ENCODE measurements around the gene MPDU1. TPM values are rescaled to one million over a fixed set of nuclear protein-coding genes. Genes with fewer than 3 reads are reported as not detected.
A peak's percentile ranks its signal among the peaks of the same experiment; 100 is the strongest.
"Not testable (repeated sequence)": the region's sequence is repeated elsewhere in the genome, so short reads cannot be mapped to it uniquely, and the experiment has no call there.

MPDU1 gene
- total RNA-seq, 1 donor: 127 TPM

DNA sequence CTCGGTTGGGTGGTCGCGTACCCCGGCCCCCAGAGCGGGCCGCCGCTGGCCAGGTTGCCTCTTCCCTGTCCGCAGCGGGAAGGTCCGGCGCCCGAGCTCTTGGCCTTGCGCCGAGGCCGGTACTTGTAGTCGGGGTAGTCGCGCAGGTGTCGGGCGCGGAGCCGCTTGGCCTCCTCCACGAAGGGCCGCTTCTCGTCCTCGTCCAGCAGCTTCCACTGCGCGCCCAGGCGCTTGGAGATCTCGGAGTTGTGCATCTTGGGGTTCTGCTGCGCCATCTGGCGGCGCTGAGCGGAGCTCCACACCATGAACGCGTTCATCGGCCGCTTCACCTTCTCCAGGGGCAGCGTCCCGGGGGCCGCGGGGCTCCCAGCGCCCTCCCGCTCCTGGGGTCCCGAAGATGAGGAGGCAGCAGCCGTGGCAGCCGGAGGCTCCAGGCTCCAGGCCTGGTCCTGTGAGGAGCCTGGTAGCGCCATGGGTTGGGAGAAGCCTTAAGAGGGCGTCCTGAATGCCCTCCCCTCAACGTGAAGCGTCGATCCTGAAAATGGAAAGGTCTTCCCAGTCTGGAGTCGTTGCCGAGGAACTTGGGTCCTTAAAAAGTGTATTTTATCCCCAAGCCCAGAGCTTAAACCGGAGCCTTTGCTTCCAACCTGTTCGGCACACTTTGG lies 5.7 kb downstream of the MPDU1 start:
- TF ChIP-seq, protein P1, sequence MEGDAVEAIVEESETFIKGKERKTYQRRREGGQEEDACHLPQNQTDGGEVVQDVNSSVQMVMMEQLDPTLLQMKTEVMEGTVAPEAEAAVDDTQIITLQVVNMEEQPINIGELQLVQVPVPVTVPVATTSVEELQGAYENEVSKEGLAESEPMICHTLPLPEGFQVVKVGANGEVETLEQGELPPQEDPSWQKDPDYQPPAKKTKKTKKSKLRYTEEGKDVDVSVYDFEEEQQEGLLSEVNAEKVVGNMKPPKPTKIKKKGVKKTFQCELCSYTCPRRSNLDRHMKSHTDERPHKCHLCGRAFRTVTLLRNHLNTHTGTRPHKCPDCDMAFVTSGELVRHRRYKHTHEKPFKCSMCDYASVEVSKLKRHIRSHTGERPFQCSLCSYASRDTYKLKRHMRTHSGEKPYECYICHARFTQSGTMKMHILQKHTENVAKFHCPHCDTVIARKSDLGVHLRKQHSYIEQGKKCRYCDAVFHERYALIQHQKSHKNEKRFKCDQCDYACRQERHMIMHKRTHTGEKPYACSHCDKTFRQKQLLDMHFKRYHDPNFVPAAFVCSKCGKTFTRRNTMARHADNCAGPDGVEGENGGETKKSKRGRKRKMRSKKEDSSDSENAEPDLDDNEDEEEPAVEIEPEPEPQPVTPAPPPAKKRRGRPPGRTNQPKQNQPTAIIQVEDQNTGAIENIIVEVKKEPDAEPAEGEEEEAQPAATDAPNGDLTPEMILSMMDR (IDR thresholded peaks at IDR 0.05; ENCODE audit: insufficient read depth, low read length): peak; percentile 88
- peak; percentile 88 for DNase-seq (ENCODE audit: low read depth)
- peak overlapping the region; percentile 38 for H3K4me3 ChIP-seq (ENCODE audit: low read depth, low read length)

DNA sequence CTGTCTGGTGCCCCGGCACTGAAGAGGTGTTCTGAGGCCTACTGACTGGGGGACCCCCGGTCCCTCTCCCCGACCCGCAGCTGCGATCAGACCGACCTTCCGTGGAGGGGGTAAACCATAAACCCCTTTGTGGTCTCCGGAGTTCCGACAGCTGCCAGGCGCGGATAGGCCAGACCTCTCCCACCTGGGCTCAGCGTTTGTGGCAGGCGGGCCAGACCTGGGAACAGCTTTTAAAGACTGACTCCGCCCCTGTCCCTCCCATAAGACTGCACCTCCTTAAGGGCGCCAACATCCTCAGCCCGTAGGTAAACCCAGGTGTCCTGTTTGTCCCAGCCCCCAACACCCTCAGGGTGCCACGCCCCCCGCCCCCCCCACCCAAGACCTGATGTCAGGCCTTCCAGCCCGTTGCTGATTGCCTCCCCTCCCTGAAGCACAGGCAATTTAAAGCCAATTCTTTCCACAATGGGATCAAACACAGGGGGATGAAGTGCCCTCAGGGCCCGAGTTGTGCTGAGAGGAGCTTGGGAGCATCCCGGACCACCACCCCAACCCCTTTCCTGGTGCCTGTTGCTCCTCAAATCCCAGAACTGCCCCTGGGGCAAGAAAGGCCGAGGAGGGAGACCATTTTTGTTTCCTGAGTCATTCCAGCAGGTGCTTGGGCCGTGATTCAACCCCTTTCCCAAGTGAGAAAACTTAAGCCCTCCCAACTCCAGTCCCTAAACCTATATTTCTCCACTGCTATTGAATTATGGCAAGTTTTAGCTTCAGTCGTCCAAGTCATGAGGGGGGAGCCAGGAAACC lies 6.4 kb downstream of the MPDU1 start, which contains the start of gene SOX15:
Gene SOX15, minus strand, starts transcription at position 204 of the 801 bp plus-strand sequence. CDS start 418 bp downstream, outside the sequence.
- DNase-seq (ENCODE audit: low read depth): no peak
- TF ChIP-seq, protein P1 (IDR thresholded peaks at IDR 0.05; ENCODE audit: insufficient read depth, low read length): no peak
- peak within 1 kb of the TSS; percentile 38 for H3K4me3 ChIP-seq (ENCODE audit: low read depth, low read length)

DNA sequence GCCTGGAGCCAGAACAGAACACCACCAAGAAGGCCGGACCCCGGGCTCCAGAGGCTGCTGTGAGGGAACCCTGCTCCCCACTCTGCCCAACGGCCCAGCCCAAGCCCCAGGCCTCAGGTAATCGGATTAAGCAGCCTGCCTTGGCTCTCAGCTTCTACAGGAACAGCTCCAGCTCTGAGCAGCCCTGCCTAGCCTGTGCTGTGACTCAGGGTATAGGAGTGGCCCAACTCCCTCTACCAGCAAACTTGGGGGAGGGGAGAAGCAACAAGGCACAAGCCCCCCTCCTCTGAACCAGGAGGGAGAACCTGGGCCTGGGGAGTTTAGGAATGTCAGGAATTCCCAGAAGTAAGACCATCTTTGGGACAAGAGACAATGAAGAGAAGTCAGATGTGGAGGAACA lies 7.1 kb downstream of the MPDU1 start:
- TF ChIP-seq, protein P1 (IDR thresholded peaks at IDR 0.05; ENCODE audit: insufficient read depth, low read length): no peak
- peak; percentile 57 for DNase-seq (ENCODE audit: low read depth)
- no peak overlapping the region for H3K4me3 ChIP-seq (ENCODE audit: low read depth, low read length)

DNA sequence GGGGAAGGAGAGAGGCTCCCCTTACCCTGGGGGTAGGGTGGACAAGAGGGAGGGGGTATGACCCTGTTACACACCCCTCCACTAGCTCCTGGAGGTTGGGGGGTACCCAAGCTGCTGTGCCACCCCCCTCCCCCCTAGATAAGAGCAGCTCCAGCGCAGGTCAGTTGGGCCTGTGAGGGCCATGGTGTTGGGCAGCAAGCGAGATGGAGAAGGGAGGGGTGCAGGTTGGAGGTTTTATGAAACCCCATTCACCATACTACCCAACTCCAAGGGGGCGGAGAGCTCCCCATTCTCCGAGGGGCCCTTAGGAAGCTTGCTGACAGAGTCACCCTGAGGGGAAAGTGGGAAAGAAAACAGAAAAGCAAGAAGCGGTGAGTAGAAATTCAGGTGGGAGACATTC lies 7.9 kb downstream of the MPDU1 start:
- TF ChIP-seq, protein P1 (IDR thresholded peaks at IDR 0.05; ENCODE audit: insufficient read depth, low read length): no peak
- DNase-seq (ENCODE audit: low read depth): no peak
- no peak overlapping the region for H3K4me3 ChIP-seq (ENCODE audit: low read depth, low read length)

DNA sequence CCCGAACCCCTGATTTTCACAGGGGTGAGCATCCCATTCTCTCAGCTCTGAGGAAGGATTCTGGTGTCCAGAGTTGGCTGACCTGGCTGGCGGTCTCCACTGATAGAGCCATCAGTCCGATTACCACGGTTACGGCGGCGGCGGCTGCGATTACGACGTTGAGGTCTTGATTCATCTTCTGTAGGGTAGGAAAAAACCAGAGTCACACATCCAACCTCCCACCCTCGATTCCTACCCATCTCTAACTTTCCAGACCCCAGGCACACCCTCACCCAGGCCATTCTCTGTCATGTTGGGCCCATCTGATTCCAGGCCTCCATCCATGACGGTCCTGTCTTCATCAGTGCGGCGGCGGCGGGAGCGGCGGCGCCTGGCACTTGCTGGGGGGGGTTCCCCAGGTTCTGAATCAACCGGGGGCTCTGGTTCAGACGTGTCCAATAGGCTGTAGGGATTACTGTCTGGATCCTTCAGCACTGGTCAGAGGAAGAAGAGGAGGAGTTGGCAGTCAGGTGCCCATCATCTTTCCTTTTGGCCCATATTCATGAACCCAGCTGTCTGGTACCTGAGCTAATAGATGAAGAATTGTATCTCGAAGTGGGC lies 8.9 kb downstream of the MPDU1 start:
- TF ChIP-seq, protein P1 (IDR thresholded peaks at IDR 0.05; ENCODE audit: insufficient read depth, low read length): no peak
- H3K4me3 ChIP-seq (ENCODE audit: low read depth, low read length): no peak overlapping the region
- no peak for DNase-seq (ENCODE audit: low read depth)

DNA sequence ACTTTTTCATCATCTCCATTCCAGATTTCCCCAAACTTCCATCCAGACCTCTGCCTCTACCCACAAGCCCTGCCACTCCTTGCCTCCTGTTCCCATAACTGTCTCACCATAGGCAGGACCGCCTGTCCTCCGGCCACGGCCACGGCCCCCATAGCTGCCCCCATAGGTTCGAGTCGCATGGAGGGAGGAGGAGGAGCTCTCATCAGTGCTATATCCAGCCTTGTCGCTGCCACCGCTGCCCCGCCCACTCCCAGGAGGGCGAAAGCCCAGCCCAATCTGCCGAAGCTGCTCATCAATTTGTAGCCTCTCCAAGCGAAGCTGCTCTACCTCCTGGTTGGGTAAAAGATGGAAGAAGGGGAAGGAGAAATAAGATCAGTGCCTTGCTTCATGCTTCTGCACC lies 9.6 kb downstream of the MPDU1 start:
- TF ChIP-seq, protein P1 (IDR thresholded peaks at IDR 0.05; ENCODE audit: insufficient read depth, low read length): no peak
- H3K4me3 ChIP-seq (ENCODE audit: low read depth, low read length): no peak overlapping the region
- no peak for DNase-seq (ENCODE audit: low read depth)

DNA sequence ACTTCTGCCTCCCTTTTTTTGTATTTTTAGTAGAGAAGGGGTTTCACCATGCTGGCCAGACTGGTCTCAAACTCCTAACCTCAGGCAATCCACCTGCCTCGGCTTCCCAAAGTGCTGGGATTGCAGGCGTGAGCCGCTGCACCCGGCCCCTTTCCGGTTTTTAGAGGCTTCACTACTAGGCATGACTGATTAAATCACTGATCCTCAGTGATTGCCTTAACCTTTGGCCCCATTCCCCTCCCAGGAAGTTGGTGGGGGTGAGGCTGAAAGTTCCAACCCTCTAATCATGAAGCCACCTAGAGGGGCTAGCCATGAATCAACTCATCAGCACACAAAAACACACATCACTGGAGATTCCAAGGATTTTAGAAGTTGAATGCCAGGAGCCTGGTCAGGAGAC lies 13.9 kb downstream of the MPDU1 start:
- H3K4me3 ChIP-seq (ENCODE audit: low read depth, low read length); DNase-seq (ENCODE audit: low read depth): not testable (repeated sequence)
